Endothelial cell of umbilical vein (primary cell): Measurements from ENCODE around the gene TRAK1. TPM values are rescaled to one million over a fixed set of nuclear protein-coding genes. Genes with fewer than 3 reads are reported as not detected.

Experiments
- BruUV-seq: library from RNA; stranded (reverse); fragments of 400-500 nt; replicated peaks from 2 replicates; lab custom pipeline; 2021; lab: Mats Ljungman, UMichigan
- CTCF ChIA-PET: fragments of 300-600, 350-600 bp; sonication (Branson Sonifier 250); formaldehyde crosslinking; loops from one replicate; lab custom pipeline; 2021; ENCODE audit warnings: antibody characterized with exemption, inconsistent platforms; lab: Charles Lee
- POLR2A ChIA-PET: fragments of 300-600, 350-600 bp; sonication (Branson Sonifier 250); formaldehyde crosslinking; loops from one replicate; lab custom pipeline; 2021; ENCODE audit warnings: antibody characterized with exemption, inconsistent platforms; lab: Charles Lee
- DNase-seq: peaks from one replicate; pipeline ENCODE4 v3.0.0-alpha.2; 2011; ENCODE audit warnings: low read depth, low spot score
- FAIRE-seq: peaks from 2 replicates; lab custom pipeline; 2011; peaks lifted over from hg19 to GRCh38; lab: Jason Lieb, UNC
- H2AFZ ChIP-seq: 2 replicates; pipeline ENCODE4 v1.6.0; 2012; ENCODE audit warnings: low read depth, low read length, control low read depth, inconsistent platforms
- H3K27ac ChIP-seq: 2 replicates; pipeline ENCODE4 v1.5.1; 2011; ENCODE audit warnings: low read depth, mild to moderate bottlenecking, control low read depth, low read length, moderate library complexity; ENCODE audit not compliant: insufficient read depth
- H3K27me3 ChIP-seq, 2 experiments: 2 replicates each; pipeline versions ENCODE4 v1.6.0 to v1.6.1; 2011; ENCODE audit warnings: low read length in 2 of 2, mixed read lengths in 1 of 2; ENCODE audit not compliant: control insufficient read depth in 2 of 2, insufficient read depth in 2 of 2
- H3K36me3 ChIP-seq, 2 experiments: 2 replicates in 1 of 2; 3 replicates in 1 of 2; pipeline ENCODE4 v1.5.1; 2011; ENCODE audit warnings: low read length in 2 of 2, mild to moderate bottlenecking in 1 of 2, moderate library complexity in 1 of 2; ENCODE audit not compliant: control insufficient read depth in 2 of 2, insufficient read depth in 2 of 2; ENCODE audit errors: extremely low read depth in 1 of 2
- H3K4me1 ChIP-seq: 3 replicates; pipeline ENCODE4 v1.5.1; 2011; ENCODE audit warnings: mild to moderate bottlenecking, low read length; ENCODE audit not compliant: control insufficient read depth, insufficient read depth; ENCODE audit errors: extremely low read depth
- H3K4me2 ChIP-seq: 2 replicates; pipeline ENCODE4 v1.6.1; 2011; ENCODE audit warnings: low read length, control low read depth, mixed read lengths; ENCODE audit not compliant: insufficient read depth
- H3K4me3 ChIP-seq, 3 experiments: fragments of 200-600 bp in 1 of 3; sonication (generic), shearing (Covaris generic) in 1 of 3; replicated peaks in 1 of 3; 2 replicates each; pipeline ENCODE4 v1.5.1; 2011 to 2016; ENCODE audit warnings: control low read depth in 3 of 3, low read length in 3 of 3, mild to moderate bottlenecking in 2 of 3, inconsistent platforms in 1 of 3, low read depth in 1 of 3, moderate library complexity in 1 of 3; ENCODE audit not compliant: insufficient read depth in 1 of 3
- H3K79me2 ChIP-seq: 2 replicates; pipeline ENCODE4 v1.6.0; 2012; ENCODE audit warnings: low read length, inconsistent platforms; ENCODE audit not compliant: control insufficient read depth, insufficient read depth
- H3K9ac ChIP-seq: replicated peaks from 2 replicates; pipeline ENCODE3; 2011; ENCODE audit warnings: low read length, control low read depth; ENCODE audit not compliant: insufficient read depth; ENCODE audit errors: extremely low read depth
- H3K9me1 ChIP-seq: replicated peaks from 3 replicates; pipeline ENCODE4 v1.6.0; 2011; ENCODE audit warnings: mild to moderate bottlenecking, low read length; ENCODE audit not compliant: control insufficient read depth, insufficient read depth; ENCODE audit errors: extremely low read depth
- H3K9me3 ChIP-seq: replicated peaks from 2 replicates; pipeline ENCODE4 v1.5.1; 2012; ENCODE audit warnings: low read length, inconsistent platforms; ENCODE audit not compliant: control insufficient read depth, insufficient read depth
- H4K20me1 ChIP-seq: replicated peaks from 2 replicates; pipeline ENCODE3; 2011; ENCODE audit warnings: mild to moderate bottlenecking, low read length; ENCODE audit not compliant: control insufficient read depth, insufficient read depth; ENCODE audit errors: extremely low read depth
- EZH2 ChIP-seq: IDR thresholded peaks from 2 replicates; pipeline ENCODE4 v1.6.1; 2012; ENCODE audit warnings: borderline replicate concordance, low read depth, mild to moderate bottlenecking, moderate library complexity, low read length, inconsistent platforms; ENCODE audit not compliant: severe bottlenecking
- FOS ChIP-seq: IDR thresholded peaks from 2 replicates; pipeline ENCODE4 v1.6.1; 2011; ENCODE audit warnings: mild to moderate bottlenecking, low read length, moderate library complexity, borderline replicate concordance; ENCODE audit not compliant: insufficient read depth
- GATA2 ChIP-seq: IDR thresholded peaks from 2 replicates; pipeline ENCODE4 v1.7.0; 2011; ENCODE audit warnings: low read depth, mild to moderate bottlenecking, moderate library complexity, mixed read lengths, low read length; ENCODE audit not compliant: insufficient read length, insufficient read depth
- JUN ChIP-seq: IDR thresholded peaks from 2 replicates; pipeline ENCODE4 v1.6.1; 2011; ENCODE audit warnings: borderline replicate concordance, low read depth; ENCODE audit not compliant: insufficient read length, insufficient read depth
- MAX ChIP-seq: IDR thresholded peaks from 2 replicates; pipeline ENCODE4 v1.6.1; 2011; ENCODE audit not compliant: insufficient read depth, insufficient read length
- MYC ChIP-seq: IDR thresholded peaks from one replicate; pipeline ENCODE4 v1.6.1; 2011; ENCODE audit warnings: mild to moderate bottlenecking, low read depth, low read length
- POLR2A ChIP-seq: IDR thresholded peaks from 2 replicates; pipeline ENCODE4 v1.6.1; 2012; ENCODE audit warnings: low read depth, mild to moderate bottlenecking, control low read depth, low read length
- POLR2AphosphoS5 ChIP-seq: IDR thresholded peaks from 2 replicates; pipeline ENCODE4 v1.6.1; 2012; ENCODE audit warnings: low read depth, mild to moderate bottlenecking, control low read depth, low read length, moderate library complexity; ENCODE audit not compliant: insufficient read depth
- dilution Hi-C: fragments of 300-500 bp; cut with MboI; formaldehyde crosslinking; loops from one replicate; pipeline ENCODE4 v1.15.0; 2019; ENCODE audit warnings: low sequenced_read_pairs; ENCODE audit not compliant: extremely low pct_ligation_motif_present
- intact Hi-C: fragments of 100-400 bp; cut with micrococcal nuclease; formaldehyde crosslinking; loops from one replicate; pipeline ENCODE4 v1.10.0; 2022
- polyA plus RNA-seq, 4 experiments: library from polyadenylated mRNA; depleted of rRNA in 3 of 4; stranded (reverse) in 3 of 4; unstranded in 1 of 4; fragments of >200 nt; gene quantifications; 2 replicates each; pipeline versions ENCODE4 v1.2.1 to v1.2.3, GENCODE V29; 2011 to 2012; ENCODE audit warnings: missing spikeins in 1 of 4
- total RNA-seq: library from RNA; stranded (reverse); gene quantifications from 2 replicates; pipeline ENCODE4 v1.2.3, GENCODE V29; 2021
- TF ChIP-seq, protein P1 (sequence below), 2 donors: IDR thresholded peaks; 1 replicate in 1 of 2; 2 replicates in 1 of 2; pipeline ENCODE4 v1.5.1; 2011; ENCODE audit warnings: low read length in 2 of 2, mild to moderate bottlenecking in 2 of 2, moderate library complexity in 2 of 2, control low read depth in 1 of 2, inconsistent platforms in 1 of 2, low read depth in 1 of 2; ENCODE audit not compliant: insufficient read depth in 1 of 2; ENCODE audit errors: extremely low read depth in 1 of 2

Gene TRAK1
- total and polyA plus RNA-seq, 2 donors (not counting 3 experiments of a cell fraction or from before 2014, with no cell fraction given), result 38.5 to 59.6 TPM

DNA sequence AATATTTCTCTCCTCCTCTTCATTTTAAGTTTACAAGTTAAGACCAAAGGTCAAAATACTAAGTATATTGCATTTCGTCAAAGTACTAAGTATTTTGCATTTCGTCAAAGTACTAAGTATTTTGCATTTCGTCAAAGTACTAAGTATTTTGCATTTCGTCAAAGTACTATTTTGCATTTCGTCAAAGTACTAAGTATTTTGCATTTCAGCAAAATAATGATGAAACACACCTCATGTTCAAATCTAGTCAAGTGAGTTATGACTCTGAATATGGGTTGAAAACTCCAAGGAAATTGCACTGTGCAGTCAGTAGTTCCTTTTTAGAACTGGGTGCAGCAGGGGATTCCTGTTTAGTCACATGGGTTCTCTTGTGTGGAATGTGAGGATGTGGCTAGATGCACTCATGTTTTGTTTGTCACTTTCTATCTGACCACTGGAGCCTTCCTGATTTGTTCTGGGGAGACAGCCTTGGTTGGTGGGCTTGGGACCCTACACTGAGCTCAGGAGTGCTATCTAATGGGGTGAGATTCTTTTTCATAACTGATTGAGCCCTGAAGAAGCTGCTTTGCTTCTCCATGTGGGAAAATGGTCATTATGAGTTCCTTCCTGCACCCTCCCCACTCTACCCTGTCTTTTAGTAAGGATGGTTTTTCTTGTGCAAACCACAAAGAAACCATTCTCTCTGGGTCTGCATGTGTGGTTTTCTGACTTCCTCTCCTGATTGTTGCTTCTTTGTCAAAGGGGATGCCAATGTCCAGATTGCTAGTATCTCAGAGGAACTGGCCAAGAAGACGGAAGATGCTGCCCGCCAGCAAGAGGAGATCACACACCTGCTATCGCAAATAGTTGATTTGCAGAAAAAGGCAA lies 101.4 kb downstream of the TRAK1 start:
- H3K79me2 ChIP-seq, result peaks cover 1% of the 10 kb centered on the region
- no peak overlapping the region for H3K4me2 ChIP-seq
- TF ChIP-seq EZH2, result no peak
- TF ChIP-seq JUN, result no peak
- TF ChIP-seq FOS, result no peak
- no peak for TF ChIP-seq POLR2A
- no peak for TF ChIP-seq MYC
- TF ChIP-seq MAX, result no peak
- TF ChIP-seq, protein P1, sequence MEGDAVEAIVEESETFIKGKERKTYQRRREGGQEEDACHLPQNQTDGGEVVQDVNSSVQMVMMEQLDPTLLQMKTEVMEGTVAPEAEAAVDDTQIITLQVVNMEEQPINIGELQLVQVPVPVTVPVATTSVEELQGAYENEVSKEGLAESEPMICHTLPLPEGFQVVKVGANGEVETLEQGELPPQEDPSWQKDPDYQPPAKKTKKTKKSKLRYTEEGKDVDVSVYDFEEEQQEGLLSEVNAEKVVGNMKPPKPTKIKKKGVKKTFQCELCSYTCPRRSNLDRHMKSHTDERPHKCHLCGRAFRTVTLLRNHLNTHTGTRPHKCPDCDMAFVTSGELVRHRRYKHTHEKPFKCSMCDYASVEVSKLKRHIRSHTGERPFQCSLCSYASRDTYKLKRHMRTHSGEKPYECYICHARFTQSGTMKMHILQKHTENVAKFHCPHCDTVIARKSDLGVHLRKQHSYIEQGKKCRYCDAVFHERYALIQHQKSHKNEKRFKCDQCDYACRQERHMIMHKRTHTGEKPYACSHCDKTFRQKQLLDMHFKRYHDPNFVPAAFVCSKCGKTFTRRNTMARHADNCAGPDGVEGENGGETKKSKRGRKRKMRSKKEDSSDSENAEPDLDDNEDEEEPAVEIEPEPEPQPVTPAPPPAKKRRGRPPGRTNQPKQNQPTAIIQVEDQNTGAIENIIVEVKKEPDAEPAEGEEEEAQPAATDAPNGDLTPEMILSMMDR (IDR thresholded peaks at IDR 0.05; ENCODE audit: extremely low read depth in 1 of 2, insufficient read depth in 1 of 2, low read depth in 1 of 2, low read length in 2 of 2), result no peak
- no peak for TF ChIP-seq POLR2AphosphoS5
- TF ChIP-seq GATA2, result no peak
- dilution Hi-C loops, result no loop called here
- no peak overlapping the region for H3K27ac ChIP-seq
- H4K20me1 ChIP-seq, result no peaks in the 10 kb centered on the region
- no peak overlapping the region for H3K9ac ChIP-seq
- no peak overlapping the region for H3K4me3 ChIP-seq
- no peak overlapping the region for H2AFZ ChIP-seq
- ChIA-PET POLR2A (interaction anchor here (0.7 kb wide), 1 partner anchor 131 kb away, joined by 6 read pairs; no protein-coding TSS in a partner anchor), CTCF (interaction anchor here (1.3 to 8.1 kb wide), 7 partner anchors 8 to 296 kb away, joined by 8 to 318 read pairs (median 31); no protein-coding TSS in a partner anchor)
- BruUV-seq, result no TSS peak
- intact Hi-C loops, result no loop called here
- H3K36me3 ChIP-seq, result peaks cover 12 to 21% of the 10 kb centered on the region in 2 experiments
- FAIRE-seq (peak; percentile 59), DNase-seq (no peak)
- H3K4me1 ChIP-seq, result peaks cover 11% of the 10 kb centered on the region
- no peaks in the 10 kb centered on the region for H3K9me3 ChIP-seq
- H3K27me3 ChIP-seq, result no peaks in the 10 kb centered on the region
- no peaks in the 10 kb centered on the region for H3K9me1 ChIP-seq
